DMS 273 (cell line): Measurements from ENCODE around the gene OR14A16.

ENCODE experiments used
- DNase-seq: peaks from one replicate; lab custom pipeline; 2025; ENCODE audit not compliant: unreplicated experiment; lab: John Stamatoyannopoulos, UW

OR14A16 gene, protein sequence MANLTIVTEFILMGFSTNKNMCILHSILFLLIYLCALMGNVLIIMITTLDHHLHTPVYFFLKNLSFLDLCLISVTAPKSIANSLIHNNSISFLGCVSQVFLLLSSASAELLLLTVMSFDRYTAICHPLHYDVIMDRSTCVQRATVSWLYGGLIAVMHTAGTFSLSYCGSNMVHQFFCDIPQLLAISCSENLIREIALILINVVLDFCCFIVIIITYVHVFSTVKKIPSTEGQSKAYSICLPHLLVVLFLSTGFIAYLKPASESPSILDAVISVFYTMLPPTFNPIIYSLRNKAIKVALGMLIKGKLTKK

DNA sequence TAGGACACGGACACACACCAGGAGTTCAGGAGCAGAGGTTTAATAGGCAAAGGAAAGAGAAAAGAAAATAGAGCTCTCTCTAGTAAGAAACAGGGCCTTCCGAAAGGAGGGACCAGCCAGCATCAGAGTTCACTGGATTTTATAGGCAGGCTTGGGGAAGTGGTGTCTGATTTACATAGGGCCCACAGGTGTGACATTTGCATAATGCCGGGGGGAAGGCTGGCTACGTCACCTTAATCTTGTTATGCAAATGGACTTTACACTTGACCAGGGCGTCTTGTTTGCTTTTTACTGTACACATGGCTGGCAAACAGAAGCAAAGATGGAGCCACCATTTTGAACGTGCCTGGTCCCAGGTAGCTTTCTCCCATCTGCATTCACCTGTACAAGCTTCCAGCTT lies at the start of gene OR14A16:
Gene OR14A16 (minus strand): TSS at position 97 of the 400 bp plus-strand sequence. CDS start 8,390 bp downstream, outside the sequence.
- DNase-seq = no peak

DNA sequence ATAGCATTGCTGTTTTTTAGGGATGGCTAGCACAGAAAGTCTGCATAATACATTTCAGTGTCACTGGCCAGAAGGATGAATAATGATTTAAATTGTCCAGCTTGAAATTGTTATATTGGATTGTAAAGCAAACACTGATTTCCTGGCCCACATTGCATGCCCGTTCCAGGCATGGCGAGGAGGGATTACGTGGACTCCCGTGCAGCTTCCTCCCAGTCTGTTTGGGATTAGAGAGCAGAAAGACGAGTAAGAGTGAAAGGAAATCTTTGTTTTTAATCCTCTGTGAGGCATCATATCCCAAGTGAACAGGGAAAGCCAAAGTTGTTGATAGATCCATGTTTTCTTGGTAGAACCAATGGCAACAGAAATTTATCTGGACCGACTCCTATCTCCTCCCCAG lies 41.5 kb upstream of the OR14A16 start:
- DNase-seq = no peak

DNA sequence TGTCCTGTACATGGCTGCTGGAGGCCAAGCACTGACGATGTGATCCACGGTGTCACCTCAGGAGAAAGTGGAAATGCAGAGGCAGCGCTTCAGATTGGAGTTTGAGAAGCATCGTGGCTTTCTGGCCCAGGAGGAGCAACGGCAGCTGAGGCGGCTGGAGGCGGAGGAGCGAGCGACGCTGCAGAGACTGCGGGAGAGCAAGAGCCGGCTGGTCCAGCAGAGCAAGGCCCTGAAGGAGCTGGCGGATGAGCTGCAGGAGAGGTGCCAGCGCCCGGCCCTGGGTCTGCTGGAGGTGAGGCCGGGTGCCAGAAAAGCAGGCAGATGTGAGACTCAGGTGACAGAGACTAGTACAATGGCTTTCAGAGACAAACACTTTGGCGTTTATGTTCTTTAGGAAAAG lies 40.7 kb upstream of the OR14A16 start:
- DNase-seq = no peak

DNA sequence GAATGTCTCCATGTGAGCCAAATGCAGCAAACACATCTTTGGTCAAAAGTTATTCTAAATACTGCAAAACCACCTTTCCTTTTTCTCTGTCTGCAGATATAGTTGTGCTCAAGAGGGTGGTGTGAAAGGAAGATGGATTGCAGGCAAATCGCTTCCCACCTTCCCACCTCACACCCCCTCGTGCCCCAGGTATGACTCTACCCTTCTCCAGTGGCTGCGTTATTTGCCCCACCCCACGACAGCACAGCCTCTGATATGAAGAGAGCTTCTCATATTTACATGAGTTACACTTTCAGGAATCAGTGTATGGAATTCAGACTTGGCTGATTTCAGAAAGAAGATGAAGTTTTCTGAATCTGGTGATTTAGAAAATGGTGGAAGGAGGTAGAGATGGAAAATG lies 38.8 kb upstream of the OR14A16 start:
- no peak for DNase-seq

DNA sequence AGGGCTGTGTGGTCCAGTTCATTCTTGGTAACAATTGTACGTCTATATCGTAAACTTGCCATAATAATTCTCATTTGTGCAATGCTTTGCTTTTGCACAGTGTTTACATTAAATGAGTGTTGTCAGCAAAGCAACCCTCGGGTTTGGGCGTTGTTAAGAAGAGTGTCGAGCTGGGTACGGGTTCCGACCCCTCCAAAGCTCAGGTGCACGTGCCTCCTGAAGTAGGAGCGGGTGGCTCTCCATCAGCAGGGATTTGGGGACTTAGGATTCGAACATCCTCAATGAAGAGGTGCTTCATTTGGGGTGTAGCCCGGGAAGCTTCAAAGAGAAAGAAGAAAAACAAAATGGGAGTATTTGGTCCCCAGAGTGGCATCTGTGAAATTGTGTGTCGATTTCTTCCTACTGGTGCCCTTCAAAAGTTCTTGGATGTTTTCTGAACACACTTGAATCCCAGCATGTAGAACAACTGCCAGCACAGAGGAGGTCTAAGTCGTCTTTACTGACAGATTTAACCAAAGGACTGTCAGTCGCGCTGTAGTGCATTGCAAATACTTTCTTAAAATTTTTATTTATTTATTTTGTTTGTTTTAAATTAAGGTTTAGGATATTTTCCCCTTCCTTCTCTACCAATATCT lies 34.2 kb upstream of the OR14A16 start:
- DNase-seq = no peak

DNA sequence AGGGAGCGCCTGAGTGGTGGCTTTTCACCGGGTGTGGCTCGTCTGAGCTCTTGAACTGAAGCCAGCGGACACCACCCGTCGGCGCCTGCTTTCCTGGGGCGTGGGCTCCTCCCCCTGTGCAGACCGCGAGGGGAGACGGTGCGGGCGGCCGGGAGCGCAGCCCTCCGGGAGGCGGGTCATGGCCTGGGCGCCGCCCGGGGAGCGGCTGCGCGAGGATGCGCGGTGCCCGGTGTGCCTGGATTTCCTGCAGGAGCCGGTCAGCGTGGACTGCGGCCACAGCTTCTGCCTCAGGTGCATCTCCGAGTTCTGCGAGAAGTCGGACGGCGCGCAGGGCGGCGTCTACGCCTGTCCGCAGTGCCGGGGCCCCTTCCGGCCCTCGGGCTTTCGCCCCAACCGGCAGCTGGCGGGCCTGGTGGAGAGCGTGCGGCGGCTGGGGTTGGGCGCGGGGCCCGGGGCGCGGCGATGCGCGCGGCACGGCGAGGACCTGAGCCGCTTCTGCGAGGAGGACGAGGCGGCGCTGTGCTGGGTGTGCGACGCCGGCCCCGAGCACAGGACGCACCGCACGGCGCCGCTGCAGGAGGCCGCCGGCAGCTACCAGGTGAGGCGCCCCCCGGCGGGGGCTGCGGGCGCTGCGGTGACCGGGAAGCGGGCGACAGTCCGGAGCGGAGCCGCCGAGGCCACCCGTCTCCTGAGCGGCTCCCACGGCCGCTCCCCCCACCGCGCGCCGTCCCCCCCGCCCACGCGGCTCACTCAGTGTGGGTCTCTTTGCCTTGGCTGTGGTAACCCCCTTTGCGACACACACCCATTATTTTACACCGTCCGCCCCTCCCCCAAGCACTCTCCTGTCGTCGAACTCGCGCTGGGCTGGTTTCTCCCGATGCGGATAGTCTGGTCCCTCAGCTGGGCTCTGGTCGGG lies 33.4 kb upstream of the OR14A16 start, which contains the start of gene TRIM58:
Gene TRIM58 (plus strand): TSS at position 119 of the 916 bp plus-strand sequence. CDS start 60 bp downstream, at position 179.
- DNase-seq = no peak

DNA sequence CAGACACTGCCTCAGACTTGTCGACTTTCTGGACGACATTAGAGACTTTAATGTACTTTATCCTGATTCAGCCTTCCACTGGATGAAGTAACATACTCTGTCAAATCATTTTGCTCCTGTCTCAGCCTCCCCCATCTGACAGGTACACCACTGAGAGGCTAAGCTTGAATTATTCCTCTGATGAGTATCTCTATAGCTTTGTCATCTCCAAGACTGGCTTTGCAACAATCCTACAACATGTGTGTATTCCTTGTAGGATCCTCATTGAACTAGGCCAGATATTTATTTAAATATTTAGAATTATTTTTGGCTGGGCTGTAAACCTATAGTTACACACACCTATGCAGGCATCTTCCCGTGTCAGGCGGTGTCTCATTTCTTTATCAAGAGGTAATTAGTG lies 32.0 kb upstream of the OR14A16 start:
- DNase-seq = no peak

DNA sequence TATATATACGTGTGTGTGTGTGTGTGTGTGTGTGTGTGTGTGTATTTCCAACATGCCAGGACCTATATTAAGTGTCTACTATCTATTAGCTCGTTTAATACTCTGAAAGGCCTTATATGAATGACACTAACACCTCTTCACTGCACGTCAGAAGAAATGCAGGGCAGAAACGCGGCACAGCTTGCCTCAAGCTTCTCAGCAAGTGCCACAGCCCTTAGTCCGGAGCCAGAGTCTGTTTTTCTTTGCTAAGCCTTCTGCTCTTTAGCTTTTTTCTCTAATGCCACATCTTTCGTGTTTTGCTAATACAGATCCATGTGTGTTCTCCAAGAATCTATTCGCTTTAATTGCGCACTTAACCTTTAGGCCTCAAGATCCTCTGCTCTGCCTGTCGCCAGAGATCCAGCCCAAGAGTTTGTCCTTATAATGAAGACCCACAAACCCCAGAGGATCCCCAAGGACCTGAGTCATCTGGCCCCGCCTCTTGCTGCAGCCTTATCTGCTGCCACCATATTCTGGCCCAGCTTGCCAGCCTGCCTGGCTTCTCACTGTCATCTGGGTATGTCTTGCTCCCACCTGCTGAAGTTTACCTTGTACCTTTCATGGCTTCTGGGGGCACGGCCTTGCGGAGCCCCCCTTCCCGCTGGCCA lies 31.1 kb upstream of the OR14A16 start:
- DNase-seq = no peak

DNA sequence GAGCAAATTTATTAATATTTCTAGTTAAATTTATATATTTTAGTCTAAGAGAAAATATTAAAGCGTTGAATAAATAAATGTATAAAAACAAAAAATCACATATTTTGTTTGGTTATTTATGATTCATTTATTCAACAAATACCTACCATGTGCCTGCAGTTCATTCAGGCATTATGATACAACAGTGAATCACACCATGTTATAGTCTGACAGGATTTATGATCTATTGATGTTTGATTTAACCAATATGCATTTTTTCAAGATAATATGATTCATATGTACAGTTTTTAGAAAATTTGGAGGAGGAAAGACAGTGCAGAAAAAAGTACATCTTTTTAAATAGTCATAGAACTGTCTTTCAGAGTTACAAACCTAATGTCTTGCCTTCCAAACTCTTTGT lies 25.7 kb upstream of the OR14A16 start:
- no peak for DNase-seq

DNA sequence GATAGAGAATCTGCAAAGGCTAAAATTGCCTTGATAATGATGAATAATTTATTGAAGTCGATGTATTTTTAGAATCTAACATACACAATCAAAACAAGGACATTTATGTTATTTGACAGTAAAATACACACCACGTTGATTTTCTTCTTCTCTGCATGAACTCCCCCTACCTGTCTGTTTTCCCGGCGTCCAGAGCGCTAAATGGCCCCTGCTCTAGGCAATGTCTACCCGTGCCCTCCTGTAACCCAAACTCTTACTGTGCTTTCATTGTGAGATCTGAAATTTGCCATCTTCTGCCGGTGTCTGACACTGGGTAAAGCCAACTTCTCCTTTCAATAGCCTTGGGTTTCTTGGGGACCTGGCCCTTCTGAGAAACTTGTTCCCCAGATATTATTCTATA lies 24.4 kb upstream of the OR14A16 start:
- no peak for DNase-seq

DNA sequence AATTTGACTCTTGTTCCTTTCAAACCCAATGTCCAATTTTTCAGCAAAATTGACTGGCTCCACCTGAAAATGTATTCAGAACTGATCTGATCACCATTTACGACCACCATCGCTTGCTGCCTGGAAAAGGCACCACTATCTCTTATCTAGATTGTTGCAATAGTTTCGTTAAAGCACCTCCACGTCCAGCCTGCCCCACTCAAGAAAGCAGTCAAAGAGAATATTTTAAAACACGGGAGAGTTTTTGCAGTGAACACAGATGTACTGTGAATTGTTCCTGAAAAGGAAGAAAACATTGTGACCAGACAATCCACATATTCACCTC lies 21.7 kb upstream of the OR14A16 start:
- no peak for DNase-seq

DNA sequence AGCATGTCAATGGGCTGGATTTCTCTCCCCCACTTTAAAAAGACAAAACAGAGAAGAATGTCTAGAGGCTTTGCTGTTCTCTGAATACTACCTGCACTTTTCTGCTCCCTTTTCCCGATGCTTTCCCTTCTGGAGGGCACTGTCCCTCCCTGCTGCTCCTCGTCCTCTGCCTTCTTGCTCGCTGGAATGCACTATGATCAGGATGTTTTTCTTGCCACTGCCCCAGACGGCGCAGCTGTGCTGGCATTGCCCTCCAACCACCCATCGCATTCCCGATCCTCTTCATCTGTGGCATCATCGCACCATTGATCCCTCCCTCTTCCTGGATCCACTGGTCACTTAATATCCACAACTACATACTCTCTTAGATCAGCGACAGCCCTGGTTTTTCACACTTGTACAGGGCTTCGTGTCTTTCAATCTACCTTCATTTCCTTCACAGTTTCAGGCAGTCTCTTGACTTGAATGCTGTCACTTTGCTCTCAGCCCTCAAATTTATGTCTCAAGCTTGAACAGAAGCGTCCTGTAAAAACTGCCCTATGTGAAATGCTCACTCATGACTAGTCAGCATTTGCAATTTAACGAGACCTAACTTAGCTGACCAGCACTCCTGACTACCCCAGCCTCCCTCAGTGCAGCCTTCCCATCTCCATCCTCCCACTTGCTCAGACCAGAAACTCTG lies 21.2 kb upstream of the OR14A16 start:
- DNase-seq = no peak

DNA sequence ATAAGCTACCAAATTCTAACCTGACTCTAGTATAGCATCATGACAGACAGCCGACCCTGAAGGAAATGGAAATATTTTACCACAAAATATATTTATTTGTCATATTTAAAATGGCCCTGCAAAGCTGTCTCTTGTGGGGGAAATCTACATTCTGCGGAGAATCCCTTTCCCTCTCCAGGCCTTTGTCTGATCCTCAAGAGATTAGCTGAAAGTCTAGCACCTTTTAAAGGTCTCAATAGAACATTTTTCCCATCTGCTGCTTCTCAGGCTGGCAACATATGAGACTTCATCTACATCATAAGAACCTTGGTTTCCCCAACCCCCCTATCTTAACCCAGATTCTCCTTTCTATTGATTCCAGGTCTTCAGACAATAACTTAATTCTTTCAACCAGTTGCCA lies 19.5 kb upstream of the OR14A16 start:
- DNase-seq = no peak

DNA sequence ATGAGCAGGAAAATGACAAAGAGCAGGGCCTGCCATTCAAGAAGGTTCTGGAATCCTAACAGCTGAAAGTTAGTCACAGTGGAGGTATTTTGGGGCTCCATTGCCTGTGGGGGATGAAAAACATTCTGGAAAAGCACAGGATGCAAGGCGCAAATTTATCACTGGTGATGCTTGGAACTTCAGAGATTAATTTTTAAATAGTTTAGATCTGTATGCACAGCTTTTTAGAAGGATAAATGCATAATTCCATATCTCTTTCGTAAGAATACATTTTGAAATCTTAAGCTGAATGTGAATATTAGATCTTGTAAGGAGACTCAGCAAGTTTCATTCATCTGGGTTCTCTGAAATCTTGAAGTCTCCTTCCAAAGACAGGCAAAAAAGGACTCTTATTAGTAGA lies 17.9 kb upstream of the OR14A16 start, which contains the start of gene OR11L1:
Gene OR11L1 (minus strand): TSS at position 101 of the 400 bp plus-strand sequence. CDS start 0 bp downstream, at position 101.
- no peak for DNase-seq

DNA sequence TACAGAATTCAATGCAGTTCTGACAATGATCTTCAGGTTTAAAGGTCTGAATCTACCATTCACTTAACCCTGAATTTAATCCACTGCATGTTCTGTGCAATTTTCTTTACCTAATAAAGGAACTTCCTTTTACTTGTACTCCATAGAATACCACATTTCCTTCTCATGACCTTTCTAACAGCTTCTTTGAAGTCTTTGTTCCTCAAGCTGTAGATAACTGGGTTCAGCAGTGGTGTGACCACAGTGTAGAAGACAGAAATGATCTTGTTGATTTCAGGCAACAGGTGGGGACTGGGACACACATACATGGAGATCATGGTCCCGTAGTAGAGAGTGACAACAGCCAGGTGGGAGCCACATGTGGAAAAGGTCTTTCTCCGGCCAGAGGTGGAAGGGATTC lies 16.9 kb upstream of the OR14A16 start:
- DNase-seq = no peak

DNA sequence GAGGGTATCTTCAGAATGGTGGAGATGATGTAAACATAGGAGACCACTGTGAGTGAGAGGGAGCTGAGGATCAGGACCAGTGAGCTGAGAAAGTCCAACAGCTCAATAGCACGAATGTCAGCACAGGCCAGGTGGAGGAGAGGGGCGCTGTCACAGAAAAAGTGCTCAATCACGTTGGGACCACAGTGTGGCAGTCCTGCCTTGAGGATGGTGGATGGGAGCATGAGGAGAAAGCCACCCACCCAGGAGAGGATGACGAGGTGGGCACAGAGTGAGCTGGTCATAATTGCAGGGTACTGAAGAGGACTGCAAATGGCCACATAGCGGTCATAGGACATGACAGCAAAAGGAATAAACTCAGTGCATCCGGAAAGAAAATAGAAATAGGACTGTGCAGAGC lies 9.7 kb upstream of the OR14A16 start:
- no peak for DNase-seq

DNA sequence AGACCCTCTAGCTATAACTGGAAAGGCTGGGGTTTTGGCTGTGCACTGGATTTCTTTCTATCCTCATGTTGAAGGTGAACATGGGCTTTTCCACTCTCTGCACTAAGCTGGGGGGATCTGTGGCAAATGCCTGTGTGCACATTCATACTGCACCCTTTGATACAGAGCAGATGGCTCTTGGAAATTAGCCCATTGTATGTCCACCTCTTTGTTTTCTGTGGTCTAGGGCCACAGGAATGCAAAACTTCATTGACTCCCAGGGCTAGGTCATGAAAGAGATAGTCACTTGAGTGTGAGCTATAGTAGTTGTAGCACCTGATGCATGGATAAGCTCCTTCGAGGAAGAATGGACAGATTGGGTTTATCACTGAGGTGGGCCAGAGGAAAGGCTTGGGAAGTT lies 5.7 kb upstream of the OR14A16 start:
- no peak for DNase-seq

DNA sequence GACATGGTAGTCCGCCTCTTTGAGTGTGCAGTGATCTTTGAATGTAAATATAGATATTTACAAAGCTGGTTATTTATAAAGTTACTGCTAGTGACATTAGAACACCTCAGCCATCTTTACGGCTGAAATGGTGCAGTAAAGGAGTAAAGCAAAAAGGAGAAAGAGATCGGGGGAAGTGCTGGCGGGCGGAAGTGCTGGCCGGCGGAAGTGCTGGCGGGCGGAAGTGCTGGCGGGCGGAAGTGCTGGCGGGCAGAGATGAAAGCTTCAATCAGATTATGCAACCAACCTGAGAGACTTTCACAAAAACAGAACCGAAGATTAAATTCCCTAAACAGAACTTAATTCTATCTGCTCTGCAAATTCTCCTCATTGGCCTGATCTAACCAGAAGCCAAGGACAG lies 1.4 kb upstream of the OR14A16 start:
- DNase-seq = no peak

DNA sequence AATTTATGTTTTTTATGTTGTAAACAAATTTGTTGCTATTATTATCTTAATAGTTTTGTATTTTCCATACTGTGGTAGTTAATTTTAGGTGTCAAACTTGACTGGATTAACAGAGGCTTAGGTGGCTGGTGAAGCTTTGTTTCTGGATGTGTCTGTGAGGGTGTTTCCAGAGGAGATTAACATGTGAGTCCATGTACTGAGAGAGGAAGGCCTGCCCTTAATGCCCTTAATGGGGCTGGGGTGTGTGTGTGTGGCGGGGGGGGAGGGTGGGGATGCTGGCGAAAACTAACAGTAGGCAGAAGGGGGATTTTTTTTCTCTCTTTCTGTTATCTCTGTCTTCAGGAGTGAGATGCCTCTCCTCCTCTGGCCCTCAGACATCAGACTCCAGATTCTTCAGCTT lies 1.9 kb downstream of the OR14A16 start:
- no peak for DNase-seq

DNA sequence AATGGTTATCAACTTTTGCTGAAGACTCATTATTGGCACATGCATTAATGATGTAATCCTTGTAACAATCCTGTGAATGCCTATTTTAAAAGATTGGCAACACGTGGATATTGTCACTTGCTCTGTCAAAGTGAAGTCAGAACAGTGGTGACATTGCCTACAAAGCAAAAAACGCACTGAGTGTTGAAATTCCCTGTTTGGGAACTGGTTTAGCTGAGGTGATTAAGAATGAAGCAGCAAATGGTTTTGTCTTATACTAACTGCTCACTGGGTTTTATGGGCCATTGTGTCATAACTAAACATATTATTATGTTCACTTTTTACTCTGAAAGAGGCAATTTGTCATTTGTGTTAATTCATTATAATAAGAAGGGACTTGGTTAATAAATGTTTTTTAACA lies 11.3 kb downstream of the OR14A16 start:
- no peak for DNase-seq

DNA sequence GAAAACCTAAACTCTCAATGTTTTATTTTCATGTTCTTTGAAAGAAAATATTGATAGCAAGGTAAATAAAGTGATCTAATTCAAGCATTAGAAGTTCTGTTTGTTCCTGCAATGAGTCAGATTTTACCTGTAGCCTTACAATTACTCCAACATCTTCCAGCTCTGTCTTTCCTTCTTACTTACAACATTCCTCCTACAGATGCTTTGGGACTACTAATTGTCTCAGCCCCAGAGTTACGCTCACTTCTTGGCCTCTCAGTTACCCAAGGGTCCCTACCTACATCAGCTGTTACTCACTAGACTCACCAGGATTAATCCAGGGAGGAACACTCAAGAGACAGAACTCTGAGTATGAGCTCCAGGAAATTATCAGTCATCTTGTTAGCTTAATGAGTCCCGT lies 26.4 kb downstream of the OR14A16 start:
- DNase-seq = no peak
